Keratinocyte (primary cell): ENCODE results near the gene NT5E. TPM values are rescaled to one million over a fixed set of nuclear protein-coding genes. Genes with fewer than 3 reads are reported as not detected.
A peak's percentile ranks its signal among the peaks of the same experiment; 100 is the strongest.
"Not testable (repeated sequence)": the region's sequence is repeated elsewhere in the genome, so short reads cannot be mapped to it uniquely, and the experiment has no call there.

Experiments
- DNase-seq: peaks from one replicate; pipeline ENCODE4 v3.0.0-alpha.2; 2011; ENCODE audit warnings: low read depth, missing footprints, low spot score
- FAIRE-seq: peaks from 2 replicates; lab custom pipeline; 2011; peaks lifted over from hg19 to GRCh38; lab: Jason Lieb, UNC
- H2AFZ ChIP-seq: 2 replicates; pipeline ENCODE4 v1.6.0; 2012; ENCODE audit warnings: low read length, control low read depth, inconsistent platforms; ENCODE audit not compliant: control insufficient read depth
- H3K27ac ChIP-seq: 2 replicates; pipeline ENCODE4 v1.5.1; 2011; ENCODE audit warnings: low read length; ENCODE audit not compliant: control insufficient read depth, insufficient read depth
- H3K27me3 ChIP-seq: 3 replicates; pipeline ENCODE4 v1.6.0; 2011; ENCODE audit warnings: low read length; ENCODE audit not compliant: control insufficient read depth, insufficient read depth; ENCODE audit errors: extremely low read depth
- H3K36me3 ChIP-seq, 2 experiments: 2 replicates in 1 of 2; 3 replicates in 1 of 2; pipeline ENCODE4 v1.5.1; 2011; ENCODE audit warnings: low read length in 2 of 2, mild to moderate bottlenecking in 1 of 2; ENCODE audit not compliant: control insufficient read depth in 2 of 2, insufficient read depth in 2 of 2; ENCODE audit errors: extremely low read depth in 1 of 2
- H3K4me1 ChIP-seq: 3 replicates; pipeline ENCODE4 v1.5.1; 2011; ENCODE audit warnings: low read length; ENCODE audit not compliant: control insufficient read depth, insufficient read depth; ENCODE audit errors: extremely low read depth
- H3K4me2 ChIP-seq: 3 replicates; pipeline ENCODE4 v1.6.0; 2011; ENCODE audit warnings: low read depth, low read length; ENCODE audit not compliant: control insufficient read depth, insufficient read depth; ENCODE audit errors: extremely low read depth
- H3K4me3 ChIP-seq, 3 experiments: fragments of 200-600 bp in 1 of 3; sonication (generic) in 1 of 3; 2 replicates in 2 of 3; 3 replicates in 1 of 3; pipeline ENCODE4 v1.5.1; 2011 to 2016; ENCODE audit warnings: low read length in 3 of 3, mild to moderate bottlenecking in 3 of 3, control low read depth in 2 of 3, inconsistent platforms in 1 of 3, low read depth in 1 of 3, mixed read lengths in 1 of 3, mixed run types in 1 of 3, moderate library complexity in 1 of 3; ENCODE audit not compliant: control insufficient read depth in 2 of 3, insufficient read depth in 2 of 3; ENCODE audit errors: extremely low read depth in 1 of 3
- H3K79me2 ChIP-seq: 2 replicates; pipeline ENCODE4 v1.6.0; 2012; ENCODE audit warnings: low read length; ENCODE audit not compliant: control insufficient read depth, insufficient read depth
- H3K9ac ChIP-seq: 3 replicates; pipeline ENCODE4 v1.6.0; 2011; ENCODE audit warnings: low read length; ENCODE audit not compliant: control insufficient read depth, insufficient read depth; ENCODE audit errors: extremely low read depth
- H3K9me1 ChIP-seq: 3 replicates; pipeline ENCODE4 v1.6.0; 2011; ENCODE audit warnings: low read length; ENCODE audit not compliant: control insufficient read depth, insufficient read depth; ENCODE audit errors: extremely low read depth
- H3K9me3 ChIP-seq: 2 replicates; pipeline ENCODE4 v1.5.1; 2012; ENCODE audit warnings: low read depth, low read length; ENCODE audit not compliant: control insufficient read depth
- H4K20me1 ChIP-seq: 3 replicates; pipeline ENCODE4 v1.6.0; 2011; ENCODE audit warnings: low read length; ENCODE audit not compliant: control insufficient read depth, insufficient read depth; ENCODE audit errors: extremely low read depth
- CTCF ChIP-seq, 3 experiments: IDR thresholded peaks in 1 of 3; conservative IDR thresholded peaks in 1 of 3; optimal IDR thresholded peaks in 1 of 3; 2 replicates in 2 of 3; 3 replicates in 1 of 3; pipeline versions ENCODE3 to v1.5.1; 2011; ENCODE audit warnings: low read length in 3 of 3, mild to moderate bottlenecking in 3 of 3, moderate library complexity in 2 of 3, control low read depth in 1 of 3, inconsistent platforms in 1 of 3; ENCODE audit not compliant: insufficient read depth in 2 of 3; ENCODE audit errors: extremely low read depth in 1 of 3
- EZH2 ChIP-seq: IDR thresholded peaks from one replicate; pipeline ENCODE4 v1.6.1; 2012; ENCODE audit warnings: inconsistent platforms, mild to moderate bottlenecking, low read length, moderate library complexity
- dilution Hi-C: fragments of 300-500 bp; cut with MboI; formaldehyde crosslinking; loops from one replicate; pipeline ENCODE4 v1.7.0; 2020; ENCODE audit warnings: low sequenced_read_pairs; ENCODE audit not compliant: extremely low pct_ligation_motif_present
- polyA plus RNA-seq, 5 experiments: library from polyadenylated mRNA; depleted of rRNA in 3 of 5; stranded (reverse) in 3 of 5; stranded (forward) in 1 of 5; unstranded in 1 of 5; fragments of >200 nt; gene quantifications; 1 replicate in 1 of 5; 2 replicates in 3 of 5; 3 replicates in 1 of 5; pipeline versions ENCODE4 v1.2.1 to v1.2.3, GENCODE V29; 2011 to 2012; ENCODE audit warnings: missing spikeins in 2 of 5, low read depth in 1 of 5, low replicate concordance in 1 of 5

NT5E gene
- polyA plus RNA-seq, 1 donor (not counting 4 experiments of a cell fraction or from before 2014, with no cell fraction given), result 268 TPM

GRCh38 chr6:85402922-85403321, 47.0 kb upstream of the NT5E start:
- Histone ChIP-seq H4K20me1 (no peaks in the 10 kb centered on the region), H3K4me3 (peak overlapping the region in 2 of 3 experiments; percentile 0 to 26), H3K4me2 (peak overlapping the region; percentile 91), H3K27ac (peak overlapping the region; percentile 88), H3K4me1 (peaks cover 63% of the 10 kb centered on the region), H3K9me1 (no peaks in the 10 kb centered on the region), H3K79me2 (no peaks in the 10 kb centered on the region), H3K9me3 (no peaks in the 10 kb centered on the region), H2AFZ (no peak overlapping the region), H3K36me3 (no peaks in the 10 kb centered on the region), H3K27me3 (no peaks in the 10 kb centered on the region), H3K9ac (peak overlapping the region; percentile 69)
- no peak for TF ChIP-seq EZH2
- no peak for TF ChIP-seq CTCF (optimal IDR thresholded peaks at IDR 0.05 in 1 of 3, IDR thresholded peaks at IDR 0.05 in 1 of 3, conservative IDR thresholded peaks at IDR 0.05 in 1 of 3; ENCODE audit: extremely low read depth in 1 of 3, insufficient read depth in 2 of 3, low read length in 3 of 3)
- FAIRE-seq (peak; percentile 9), DNase-seq (peak; percentile 90)
- dilution Hi-C loops, result no loop called here

GRCh38 chr6:85403331-85404015, 46.4 kb upstream of the NT5E start:
- H3K4me2 ChIP-seq, result peak overlapping the region; percentile 91
- H4K20me1 ChIP-seq, result no peaks in the 10 kb centered on the region
- H3K27me3 ChIP-seq, result no peaks in the 10 kb centered on the region
- peak; percentile 85 for DNase-seq
- no peaks in the 10 kb centered on the region for H3K9me1 ChIP-seq
- no peaks in the 10 kb centered on the region for H3K9me3 ChIP-seq
- FAIRE-seq, result peak; percentile 5
- no peaks in the 10 kb centered on the region for H3K36me3 ChIP-seq
- no peak overlapping the region for H2AFZ ChIP-seq
- no peak for TF ChIP-seq EZH2
- TF ChIP-seq CTCF (optimal IDR thresholded peaks at IDR 0.05 in 1 of 3, IDR thresholded peaks at IDR 0.05 in 1 of 3, conservative IDR thresholded peaks at IDR 0.05 in 1 of 3; ENCODE audit: extremely low read depth in 1 of 3, insufficient read depth in 2 of 3, low read length in 3 of 3), result no peak
- H3K79me2 ChIP-seq, result no peaks in the 10 kb centered on the region
- H3K4me1 ChIP-seq, result peaks cover 63% of the 10 kb centered on the region
- H3K4me3 ChIP-seq, result peak overlapping the region in 2 of 3 experiments; percentile 0 to 40
- dilution Hi-C loops, result no loop called here
- peak overlapping the region; percentile 69 for H3K9ac ChIP-seq
- H3K27ac ChIP-seq, result peak overlapping the region; percentile 88

- FAIRE-seq, DNase-seq, dilution Hi-C loops, H3K9me3 ChIP-seq, H3K27me3 ChIP-seq, H4K20me1 ChIP-seq, H3K36me3 ChIP-seq, H3K9me1 ChIP-seq, H3K79me2 ChIP-seq, H2AFZ ChIP-seq: not testable (repeated sequence)
- Histone ChIP-seq H3K9ac (peak overlapping the region; percentile 69), H3K4me3 (peak overlapping the region in 2 of 3 experiments; percentile 34 to 49), H3K4me2 (peak overlapping the region; percentile 91), H3K27ac (peak overlapping the region; percentile 88), H3K4me1 (peaks cover 63% of the 10 kb centered on the region)
These were observed 45.8 kb upstream of the NT5E start for GRCh38 chr6:85404016-85404563.
